NCI-H748 (cell line): Measurements from ENCODE around the gene GNB1.

ENCODE experiments used
- DNase-seq: peaks from one replicate; lab custom pipeline; 2025; ENCODE audit not compliant: unreplicated experiment; lab: John Stamatoyannopoulos, UW

The GNB1 gene

GRCh38 chr1:1922956-1923833, 32.3 kb upstream of the GNB1 start:
- no peak for DNase-seq

DNA sequence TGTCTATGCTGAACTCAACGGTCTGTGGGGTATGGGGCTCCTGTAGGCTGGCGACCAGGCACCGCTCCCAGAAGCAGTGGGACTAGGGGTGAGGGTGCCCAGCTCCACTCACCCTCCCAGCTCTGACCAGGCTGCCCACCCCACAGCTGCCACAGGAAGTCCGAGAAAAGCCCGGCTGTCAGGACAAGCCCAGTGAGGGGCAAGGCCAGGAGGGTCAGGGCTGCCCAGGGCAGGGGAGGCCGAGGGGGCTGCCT, 31.7 kb upstream of the GNB1 start:
- DNase-seq = no peak

DNA sequence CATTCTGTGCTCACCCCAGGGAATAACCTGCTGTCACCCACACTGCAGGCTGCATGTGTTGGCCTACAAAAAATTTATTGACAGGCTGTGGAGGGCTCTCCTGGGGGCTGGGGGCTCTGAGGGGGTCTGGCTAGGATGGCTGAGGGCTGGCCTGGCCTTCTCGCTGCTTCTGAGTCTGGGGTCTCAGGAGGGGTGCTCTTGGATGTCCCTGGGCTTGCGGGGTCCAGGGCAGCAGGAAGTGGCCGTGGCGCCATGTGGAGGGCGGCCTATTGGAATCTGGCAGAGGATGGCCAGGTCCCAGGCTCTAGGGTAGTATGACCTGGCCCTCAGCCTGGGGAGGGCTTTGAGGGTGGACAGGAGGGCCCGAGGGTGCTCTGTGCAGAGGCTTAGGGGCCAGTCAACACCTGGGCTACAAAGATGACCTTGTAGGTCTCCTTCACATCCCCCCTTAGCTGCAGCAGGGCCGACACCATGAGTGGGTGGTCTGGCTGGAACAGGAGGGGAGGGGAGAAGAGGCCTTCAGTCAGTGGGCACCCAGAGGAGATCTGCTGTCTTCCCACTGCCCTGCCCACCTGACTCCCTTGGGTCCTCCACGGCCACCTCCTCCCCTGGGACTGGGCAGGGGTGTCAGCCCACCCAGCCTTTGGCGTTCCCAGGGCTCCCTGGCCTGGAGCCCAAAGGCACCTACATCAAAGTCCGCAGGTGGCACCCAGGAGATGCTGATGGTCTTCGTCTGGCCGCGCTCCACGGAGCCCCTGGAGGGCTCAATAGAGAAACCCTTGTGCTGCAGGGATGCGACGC, 31.2 kb upstream of the GNB1 start:
- DNase-seq = no peak

DNA sequence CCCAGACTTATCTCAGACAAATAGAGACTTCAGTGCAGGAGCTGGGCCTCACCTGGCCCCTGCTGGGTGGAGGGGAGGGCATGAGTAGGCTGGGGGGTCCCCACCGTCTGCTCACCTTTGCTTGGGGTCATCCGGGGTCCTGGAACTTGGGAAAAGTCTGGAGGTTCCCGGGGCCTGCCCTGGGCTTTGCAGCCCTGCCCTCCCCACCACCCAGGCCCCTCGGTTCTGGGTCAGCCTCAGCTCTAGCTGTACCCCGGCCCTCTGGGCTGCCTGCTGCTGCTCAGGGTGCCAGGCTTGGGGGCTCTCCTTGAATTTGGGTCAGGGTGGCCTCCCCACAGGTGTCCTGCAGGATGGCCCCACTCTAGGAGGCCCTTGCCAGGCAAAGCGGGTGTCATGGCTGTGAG, 30.6 kb upstream of the GNB1 start:
- DNase-seq = no peak

GRCh38 chr1:1920608-1921458, 29.9 kb upstream of the GNB1 start:
- DNase-seq = no peak

GRCh38 chr1:1920057-1920607, 29.2 kb upstream of the GNB1 start:
- no peak for DNase-seq

- peak; percentile 96 for DNase-seq
Observed at GRCh38 chr1:1919304-1920056, 28.6 kb upstream of the GNB1 start.

DNA sequence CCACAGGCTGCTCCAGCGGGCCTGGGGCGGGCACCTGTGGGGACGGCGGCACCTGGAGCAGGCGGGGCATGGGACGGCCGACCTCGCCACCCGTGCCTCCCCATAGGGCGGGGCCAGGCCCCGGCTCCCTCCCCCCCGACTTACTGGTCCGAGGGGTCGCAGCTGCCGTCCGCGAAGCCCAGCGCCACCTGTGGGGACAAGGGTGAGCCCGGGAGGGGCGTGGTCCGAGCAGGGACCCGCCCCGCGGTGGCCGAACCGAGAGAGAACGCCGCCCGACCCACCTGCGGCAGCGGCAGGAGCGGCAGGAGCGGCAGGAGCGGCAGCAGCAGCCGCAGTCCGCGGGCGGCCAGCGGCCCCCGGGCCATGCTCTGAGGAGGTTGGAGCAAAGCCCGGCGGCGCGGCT, 28.0 kb upstream of the GNB1 start, which contains the start of gene TMEM52:
TMEM52 (minus strand) TSS at position 379 of the 403 bp plus-strand sequence; CDS start at position 365, 14 bp downstream.
- DNase-seq = no peak

DNA sequence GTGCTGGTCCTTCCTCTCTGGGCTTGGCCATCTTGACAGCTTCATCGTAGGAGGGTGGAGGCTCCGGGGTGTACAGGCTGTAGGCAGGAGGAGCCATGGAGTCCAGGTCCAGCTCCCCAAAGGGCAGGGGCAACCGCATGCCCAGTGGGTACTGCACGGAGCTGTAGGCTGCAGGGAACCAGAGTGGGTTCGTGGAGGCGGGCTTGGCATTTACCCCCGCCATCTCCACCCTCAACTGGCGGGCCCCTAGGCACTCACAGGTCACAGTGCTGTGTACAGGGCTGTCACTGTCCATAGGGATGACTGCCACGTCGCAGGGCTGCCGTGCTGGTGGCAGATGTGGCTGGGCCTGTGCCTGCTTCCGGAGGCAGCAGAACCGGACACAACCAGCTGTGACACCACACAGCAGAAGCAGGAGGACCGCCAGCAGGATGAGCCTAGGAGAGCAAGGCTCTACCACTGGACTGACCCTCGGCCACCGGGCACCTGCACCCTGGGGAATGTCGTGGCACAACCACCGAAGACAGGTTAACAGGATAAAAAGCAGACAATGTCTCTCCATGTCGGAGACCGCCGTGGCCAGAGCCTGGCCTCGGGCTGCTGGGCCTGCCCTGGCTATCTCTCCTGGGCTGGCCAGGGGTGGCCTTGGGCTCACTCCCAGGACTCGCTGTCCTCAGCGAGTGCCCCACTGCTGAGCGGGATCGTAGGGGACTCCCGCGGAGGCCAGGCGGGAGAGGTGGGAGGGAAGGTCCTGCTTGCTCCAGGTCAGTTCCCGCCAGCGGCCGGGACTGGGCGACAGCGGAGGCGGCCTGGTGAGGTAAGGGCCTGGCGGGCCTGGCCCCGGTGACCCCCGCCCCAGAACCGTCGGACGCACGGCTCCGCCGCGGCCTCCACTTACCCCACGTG, 27.4 kb upstream of the GNB1 start:
- no peak for DNase-seq

GRCh38 chr1:1917304-1917976, 26.6 kb upstream of the GNB1 start:
- DNase-seq = no peak

DNA sequence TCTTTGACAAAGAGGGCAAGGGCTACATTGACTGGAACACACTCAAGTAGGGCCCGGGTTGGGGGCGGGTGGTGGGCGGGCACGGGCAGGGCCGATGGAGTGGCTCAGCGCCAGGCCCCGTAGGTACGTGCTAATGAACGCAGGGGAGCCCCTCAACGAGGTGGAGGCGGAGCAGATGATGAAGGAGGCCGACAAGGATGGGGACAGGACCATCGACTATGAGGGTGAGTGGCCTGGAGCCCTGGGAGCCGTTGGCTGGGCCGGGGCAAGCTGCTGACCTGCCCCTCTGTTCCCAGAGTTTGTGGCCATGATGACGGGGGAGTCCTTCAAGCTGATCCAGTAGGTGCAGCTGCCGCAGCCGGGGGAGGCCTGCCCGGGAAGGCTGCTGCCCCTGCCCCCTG, 26.0 kb upstream of the GNB1 start:
- DNase-seq = no peak

DNA sequence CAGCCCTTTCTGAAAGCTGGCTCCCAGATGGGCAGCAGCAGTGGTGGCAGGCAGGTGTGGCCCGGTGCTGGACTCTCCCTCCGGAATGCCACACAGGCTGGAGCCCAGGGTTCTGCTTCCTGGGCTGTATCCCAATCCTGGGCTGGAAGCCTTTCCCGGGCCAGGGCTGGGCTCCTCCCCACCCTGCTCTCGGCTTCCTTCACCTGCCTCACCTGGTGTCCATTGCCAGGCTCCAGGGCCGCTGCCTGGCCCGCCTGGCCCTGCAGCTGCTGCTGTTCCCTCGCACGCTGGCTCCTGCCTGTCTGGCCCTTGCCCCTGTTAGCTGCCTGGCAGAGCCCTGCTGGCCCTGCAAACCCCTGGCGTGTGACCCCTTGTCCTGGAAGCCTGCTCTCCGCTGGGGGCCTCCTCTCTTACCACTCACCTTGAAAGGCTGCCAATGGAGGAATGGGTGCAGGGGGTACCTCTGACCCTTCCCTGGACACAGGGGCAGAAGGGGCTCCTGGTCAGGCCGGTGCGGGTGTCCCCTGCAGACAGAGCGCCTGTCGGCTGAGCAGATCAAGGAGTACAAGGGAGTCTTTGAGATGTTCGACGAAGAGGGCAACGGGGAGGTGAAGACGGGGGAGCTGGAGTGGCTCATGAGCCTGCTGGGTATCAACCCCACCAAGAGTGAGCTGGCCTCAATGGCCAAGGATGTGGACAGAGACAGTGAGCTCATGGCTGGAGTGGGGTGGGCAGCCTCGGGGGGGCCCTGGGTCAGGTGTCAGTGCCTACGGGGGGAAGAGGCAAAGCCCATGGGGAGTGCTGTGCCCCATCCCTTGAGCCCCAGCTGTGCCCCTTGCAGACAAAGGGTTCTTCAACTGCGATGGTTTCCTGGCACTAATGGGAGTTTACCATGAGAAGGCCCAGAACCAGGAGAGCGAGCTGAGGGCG, 25.3 kb upstream of the GNB1 start:
- no peak for DNase-seq

DNA sequence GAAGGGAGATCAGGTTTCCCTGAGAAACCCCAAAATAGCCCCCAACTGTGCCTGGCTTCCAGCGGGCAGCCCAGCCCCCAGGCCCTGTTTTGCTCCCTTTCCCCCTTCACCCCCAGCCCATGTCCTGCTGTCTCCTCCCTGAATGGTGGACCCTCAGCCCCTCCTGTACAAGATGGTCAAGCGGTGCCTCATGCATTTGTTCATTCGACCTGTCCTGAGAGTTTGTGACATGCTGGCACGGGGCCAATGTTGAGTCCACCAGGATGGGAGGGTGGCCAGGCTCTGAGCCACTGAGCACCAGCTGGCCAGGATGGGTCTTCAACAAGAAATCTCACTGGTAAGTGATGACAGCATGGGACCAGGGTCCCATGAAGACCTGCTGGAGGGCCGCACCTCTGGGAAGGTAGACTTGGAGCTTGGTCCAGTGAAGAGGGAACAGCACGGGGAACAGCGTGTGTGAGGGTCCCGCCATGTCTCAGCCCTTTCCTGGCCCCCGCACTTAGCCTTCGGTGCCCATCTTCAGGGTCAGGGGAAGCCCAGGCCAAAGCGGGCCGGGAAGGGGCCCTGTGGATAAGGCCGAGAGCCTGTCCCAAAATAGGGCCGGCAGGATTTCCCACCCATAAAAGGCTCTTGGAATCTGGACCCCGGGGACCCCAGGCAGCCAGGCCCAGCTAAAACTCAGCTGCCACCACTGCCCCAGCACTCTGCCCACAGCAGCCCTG, 24.2 kb upstream of the GNB1 start, which contains the start of gene CALML6:
CALML6 (plus strand) TSS at position 290 of the 722 bp plus-strand sequence; CDS start at position 311, 21 bp downstream.
- DNase-seq = no peak

DNA sequence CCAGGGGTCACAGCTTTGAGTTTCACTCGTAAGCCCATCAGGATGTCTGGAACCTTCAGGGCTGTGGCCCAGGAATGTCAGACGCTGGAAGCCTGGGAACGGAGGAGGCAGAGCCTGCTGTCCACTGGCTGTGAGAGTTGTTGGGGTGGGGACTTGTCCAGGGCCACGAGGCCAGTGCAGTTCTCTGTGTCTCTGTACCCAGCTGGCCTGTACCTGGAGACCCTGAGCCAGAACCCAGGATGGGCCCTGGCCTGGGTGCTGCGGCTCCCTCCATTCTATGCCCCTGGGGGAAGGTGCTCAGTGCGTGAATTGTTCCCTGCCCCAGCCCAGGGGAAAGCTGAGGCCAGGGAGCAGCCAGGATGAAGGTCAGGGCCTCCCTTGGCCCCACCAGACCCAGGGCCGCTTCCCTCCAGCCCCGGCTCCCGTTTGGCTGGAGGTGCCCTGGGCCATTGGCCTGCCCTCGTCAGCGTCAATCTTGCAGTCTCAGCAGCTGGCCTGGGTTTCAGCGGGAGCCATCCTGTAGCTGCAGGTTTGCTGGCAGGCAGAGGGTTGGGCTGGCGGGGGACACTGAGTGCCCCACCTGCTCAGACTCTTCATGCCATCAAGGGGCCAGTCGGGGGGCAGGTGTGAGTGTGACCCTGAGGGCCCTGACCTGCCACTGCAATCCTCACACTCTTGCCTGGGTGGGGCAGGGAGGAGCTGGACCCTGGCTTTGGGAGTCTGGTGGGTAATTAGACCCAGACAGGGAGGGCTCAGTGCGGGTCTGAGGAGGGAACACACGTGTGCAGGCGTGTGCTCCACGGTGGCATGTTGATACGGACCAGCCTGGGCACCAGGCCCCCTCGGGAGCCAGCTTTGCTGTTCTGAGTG, 23.4 kb upstream of the GNB1 start:
- DNase-seq = no peak

GRCh38 chr1:1911350-1912041, 20.6 kb upstream of the GNB1 start:
- no peak for DNase-seq
